Measurements from ENCODE around the gene CXCR1.

The CXCR1 gene

GRCh38 chr2:218130377-218130776 is 36.4 kb downstream of the CXCR1 start:
- Histone ChIP-seq H3K4me3 (ENCODE audit: low read depth in 1 of 2, low read length in 2 of 2) (no peak overlapping the region), H3K4me1 (ENCODE audit: insufficient read depth, low read length) (no peaks in the 10 kb centered on the region), H3K4me2 (ENCODE audit: insufficient read depth, low read length) (no peak overlapping the region), H4K20me1 (ENCODE audit: insufficient read depth, low read length) (no peaks in the 10 kb centered on the region), H3K27ac (ENCODE audit: low read length) (no peak overlapping the region), H2AFZ (ENCODE audit: low read depth, low read length) (no peak overlapping the region), H3K9me3 (ENCODE audit: insufficient read depth, low read length, severe bottlenecking) (no peaks in the 10 kb centered on the region), H3K36me3 (ENCODE audit: insufficient read depth, low read length) (no peaks in the 10 kb centered on the region), H3K79me2 (ENCODE audit: insufficient read depth, low read length) (no peaks in the 10 kb centered on the region), H3K9ac (ENCODE audit: low read depth, low read length) (no peak overlapping the region), H3K27me3 (ENCODE audit: insufficient read depth, low read length, poor library complexity) (peaks cover 4% of the 10 kb centered on the region)
- ATAC-seq (ENCODE audit: insufficient read depth, low read depth), result no peak
- DNase-seq, result no peak
- TF ChIP-seq EZH2 (IDR thresholded peaks at IDR 0.05; ENCODE audit: borderline replicate concordance, low read depth, low read length, severe bottlenecking), result no peak

- no peak overlapping the region for H3K4me2 ChIP-seq (ENCODE audit: insufficient read depth, low read length)
- H3K27me3 ChIP-seq (ENCODE audit: insufficient read depth, low read length, poor library complexity), result peaks cover 4% of the 10 kb centered on the region
- no peaks in the 10 kb centered on the region for H3K4me1 ChIP-seq (ENCODE audit: insufficient read depth, low read length)
- H3K79me2 ChIP-seq (ENCODE audit: insufficient read depth, low read length), result no peaks in the 10 kb centered on the region
- H4K20me1 ChIP-seq (ENCODE audit: insufficient read depth, low read length), result no peaks in the 10 kb centered on the region
- no peaks in the 10 kb centered on the region for H3K9me3 ChIP-seq (ENCODE audit: insufficient read depth, low read length, severe bottlenecking)
- no peak overlapping the region for H3K4me3 ChIP-seq (ENCODE audit: low read depth in 1 of 2, low read length in 2 of 2)
- H3K27ac ChIP-seq (ENCODE audit: low read length), result no peak overlapping the region
- H3K9ac ChIP-seq (ENCODE audit: low read depth, low read length), result no peak overlapping the region
- H2AFZ ChIP-seq (ENCODE audit: low read depth, low read length), result no peak overlapping the region
- TF ChIP-seq CTCF (IDR thresholded peaks at IDR 0.05; ENCODE audit: borderline replicate concordance, extremely low read depth, low read length, poor library complexity, severe bottlenecking) (no peak), EZH2 (IDR thresholded peaks at IDR 0.05; ENCODE audit: borderline replicate concordance, low read depth, low read length, severe bottlenecking) (no peak)
- ATAC-seq (ENCODE audit: insufficient read depth, low read depth) (no peak), DNase-seq (no peak)
- H3K36me3 ChIP-seq (ENCODE audit: insufficient read depth, low read length), result no peaks in the 10 kb centered on the region
These were observed 37.2 kb downstream of the CXCR1 start for GRCh38 chr2:218129458-218130135.

GRCh38 chr2:218128781-218129457 is 37.8 kb downstream of the CXCR1 start:
- Histone ChIP-seq H3K79me2 (ENCODE audit: insufficient read depth, low read length) (no peaks in the 10 kb centered on the region), H3K36me3 (ENCODE audit: insufficient read depth, low read length) (no peaks in the 10 kb centered on the region), H3K4me3 (ENCODE audit: low read depth in 1 of 2, low read length in 2 of 2) (no peak overlapping the region), H3K4me1 (ENCODE audit: insufficient read depth, low read length) (no peaks in the 10 kb centered on the region), H4K20me1 (ENCODE audit: insufficient read depth, low read length) (no peaks in the 10 kb centered on the region), H3K27ac (ENCODE audit: low read length) (no peak overlapping the region), H3K27me3 (ENCODE audit: insufficient read depth, low read length, poor library complexity) (peaks cover 4% of the 10 kb centered on the region), H3K9ac (ENCODE audit: low read depth, low read length) (no peak overlapping the region), H3K4me2 (ENCODE audit: insufficient read depth, low read length) (no peak overlapping the region), H3K9me3 (ENCODE audit: insufficient read depth, low read length, severe bottlenecking) (no peaks in the 10 kb centered on the region), H2AFZ (ENCODE audit: low read depth, low read length) (no peak overlapping the region)
- ATAC-seq (ENCODE audit: insufficient read depth, low read depth), result no peak
- no peak for TF ChIP-seq EZH2 (IDR thresholded peaks at IDR 0.05; ENCODE audit: borderline replicate concordance, low read depth, low read length, severe bottlenecking)
- TF ChIP-seq CTCF (IDR thresholded peaks at IDR 0.05; ENCODE audit: borderline replicate concordance, extremely low read depth, low read length, poor library complexity, severe bottlenecking), result no peak
- no peak for DNase-seq

- Histone ChIP-seq H3K4me2 (ENCODE audit: insufficient read depth, low read length) (no peak overlapping the region), H3K9me3 (ENCODE audit: insufficient read depth, low read length, severe bottlenecking) (no peaks in the 10 kb centered on the region), H3K79me2 (ENCODE audit: insufficient read depth, low read length) (no peaks in the 10 kb centered on the region), H3K27ac (ENCODE audit: low read length) (no peak overlapping the region), H3K4me1 (ENCODE audit: insufficient read depth, low read length) (no peaks in the 10 kb centered on the region), H2AFZ (ENCODE audit: low read depth, low read length) (no peak overlapping the region), H3K36me3 (ENCODE audit: insufficient read depth, low read length) (no peaks in the 10 kb centered on the region), H3K9ac (ENCODE audit: low read depth, low read length) (no peak overlapping the region), H4K20me1 (ENCODE audit: insufficient read depth, low read length) (no peaks in the 10 kb centered on the region), H3K27me3 (ENCODE audit: insufficient read depth, low read length, poor library complexity) (peaks cover 4% of the 10 kb centered on the region), H3K4me3 (ENCODE audit: low read depth in 1 of 2, low read length in 2 of 2) (no peak overlapping the region)
- ATAC-seq (ENCODE audit: insufficient read depth, low read depth), result no peak
- no peak for TF ChIP-seq EZH2 (IDR thresholded peaks at IDR 0.05; ENCODE audit: borderline replicate concordance, low read depth, low read length, severe bottlenecking)
- TF ChIP-seq CTCF (IDR thresholded peaks at IDR 0.05; ENCODE audit: borderline replicate concordance, extremely low read depth, low read length, poor library complexity, severe bottlenecking), result no peak
- no peak for DNase-seq
These were observed 38.8 kb downstream of the CXCR1 start for GRCh38 chr2:218127929-218128455.

Measured in DND-41 (cell line).